H1 (cell line): ENCODE data around the gene PTPA. TPM values are rescaled to one million over a fixed set of nuclear protein-coding genes. Genes with fewer than 3 reads are reported as not detected.
A peak's percentile ranks its signal among the peaks of the same experiment; 100 is the strongest.

Experiments
- CTCF ChIA-PET: fragments of 300-600 bp; sonication (Branson Sonifier 250); formaldehyde crosslinking; loops from one replicate; lab custom pipeline; 2021; ENCODE audit not compliant: partially characterized antibody; lab: Charles Lee
- POLR2A ChIA-PET: fragments of 300-600 bp; sonication (Branson Sonifier 250); formaldehyde crosslinking; loops from one replicate; lab custom pipeline; 2021; ENCODE audit warnings: inconsistent platforms; ENCODE audit not compliant: partially characterized antibody; lab: Charles Lee
- DNase-seq, 2 experiments: peaks; one replicate each; pipeline versions ENCODE4 v3.0.0 to v3.0.0-alpha.2; 2010 to 2022; ENCODE audit warnings: low spot score in 2 of 2, low read depth in 1 of 2, mixed read lengths in 1 of 2
- FAIRE-seq: peaks from 2 replicates; lab custom pipeline; 2011; peaks lifted over from hg19 to GRCh38; lab: Jason Lieb, UNC
- H2AFZ ChIP-seq: 2 replicates; pipeline ENCODE4 v1.8.1; 2012; ENCODE audit warnings: low read length, inconsistent platforms
- H2AK5ac ChIP-seq: 2 replicates; pipeline ENCODE4 v1.6.1; 2013; ENCODE audit warnings: low read depth, low read length
- H2BK120ac ChIP-seq: replicated peaks from 2 replicates; pipeline ENCODE3; 2013; ENCODE audit warnings: low read depth, low read length, inconsistent platforms
- H2BK12ac ChIP-seq: 2 replicates; pipeline ENCODE4 v1.6.1; 2013; ENCODE audit warnings: low read depth, low read length
- H2BK15ac ChIP-seq: 2 replicates; pipeline ENCODE4 v1.6.1; 2013; ENCODE audit warnings: low read length
- H2BK20ac ChIP-seq: 2 replicates; pipeline ENCODE4 v1.6.1; 2013; ENCODE audit warnings: low read length
- H2BK5ac ChIP-seq: 2 replicates; pipeline ENCODE4 v1.6.1; 2013; ENCODE audit warnings: low read depth, low read length
- H3K14ac ChIP-seq: 2 replicates; pipeline ENCODE4 v1.6.1; 2013; ENCODE audit warnings: inconsistent platforms; ENCODE audit not compliant: insufficient read length
- H3K18ac ChIP-seq: 2 replicates; pipeline ENCODE4 v1.6.1; 2013; ENCODE audit warnings: low read length; ENCODE audit errors: extremely low read depth
- H3K23ac ChIP-seq: 2 replicates; pipeline ENCODE4 v1.6.1; 2013; ENCODE audit warnings: inconsistent platforms; ENCODE audit not compliant: insufficient read length
- H3K23me2 ChIP-seq: 2 replicates; pipeline ENCODE4 v1.6.1; 2013; ENCODE audit warnings: low read depth, low read length
- H3K27ac ChIP-seq: 2 replicates; pipeline ENCODE4 v1.6.1; 2011; ENCODE audit warnings: low read depth, low read length, inconsistent platforms
- H3K27me3 ChIP-seq, 4 experiments: replicated peaks in 1 of 4; 1 replicate in 1 of 4; 2 replicates in 3 of 4; pipeline versions ENCODE4 v1.6.1 to v1.8.1; 2011 to 2013; ENCODE audit warnings: low read length in 3 of 4, mild to moderate bottlenecking in 3 of 4, inconsistent platforms in 2 of 4, mixed read lengths in 2 of 4, moderate library complexity in 1 of 4; ENCODE audit not compliant: control insufficient read depth in 3 of 4, insufficient read depth in 3 of 4; ENCODE audit errors: extremely low read depth in 1 of 4
- H3K36me3 ChIP-seq, 4 experiments: 2 replicates each; pipeline versions ENCODE4 v1.6.1 to v1.8.1; 2011 to 2013; ENCODE audit warnings: mild to moderate bottlenecking in 4 of 4, low read length in 3 of 4, moderate library complexity in 2 of 4, control low read depth in 1 of 4, inconsistent platforms in 1 of 4; ENCODE audit not compliant: insufficient read depth in 4 of 4, control insufficient read depth in 2 of 4
- H3K4ac ChIP-seq: replicated peaks from 2 replicates; pipeline ENCODE3; 2013; ENCODE audit warnings: low read length, low read depth, mixed read lengths, inconsistent platforms; ENCODE audit not compliant: insufficient read length
- H3K4me1 ChIP-seq, 4 experiments: replicated peaks in 1 of 4; 1 replicate in 1 of 4; 2 replicates in 3 of 4; pipeline versions ENCODE4 v1.6.1 to v1.8.1; 2011 to 2013; ENCODE audit warnings: low read length in 3 of 4, inconsistent platforms in 2 of 4, mixed read lengths in 1 of 4; ENCODE audit not compliant: insufficient read depth in 4 of 4, control insufficient read depth in 3 of 4
- H3K4me2 ChIP-seq, 2 experiments: 2 replicates each; pipeline versions ENCODE4 v1.6.1 to v1.8.1; 2011 to 2013; ENCODE audit warnings: low read depth in 2 of 2, low read length in 2 of 2, control low read depth in 1 of 2, inconsistent platforms in 1 of 2, mild to moderate bottlenecking in 1 of 2; ENCODE audit not compliant: insufficient read depth in 1 of 2
- H3K4me3 ChIP-seq, 4 experiments: fragments of 200-600, 300-600 bp in 1 of 4; sonication (generic), shearing (Covaris generic), sonication (Bioruptor Twin) in 1 of 4; 2 replicates each; pipeline versions ENCODE4 v1.5.1 to v1.8.1; 2011 to 2016; ENCODE audit warnings: low read length in 4 of 4, low read depth in 3 of 4, control low read depth in 2 of 4, inconsistent platforms in 2 of 4, mild to moderate bottlenecking in 2 of 4, mixed read lengths in 1 of 4, moderate library complexity in 1 of 4; ENCODE audit not compliant: insufficient read depth in 2 of 4; ENCODE audit errors: extremely low read depth in 1 of 4
- H3K56ac ChIP-seq: replicated peaks from 2 replicates; pipeline ENCODE3; 2013; ENCODE audit warnings: low read depth, mild to moderate bottlenecking, mixed read lengths, low read length, inconsistent platforms; ENCODE audit not compliant: insufficient read length
- H3K79me1 ChIP-seq: 2 replicates; pipeline ENCODE4 v1.6.1; 2013; ENCODE audit warnings: low read depth, low read length, control low read depth
- H3K79me2 ChIP-seq, 2 experiments: 2 replicates each; pipeline versions ENCODE4 v1.6.1 to v1.8.1; 2012 to 2013; ENCODE audit warnings: low read length in 2 of 2, mild to moderate bottlenecking in 2 of 2, inconsistent platforms in 1 of 2; ENCODE audit not compliant: insufficient read depth in 2 of 2, control insufficient read depth in 1 of 2
- H3K9ac ChIP-seq, 4 experiments: replicated peaks in 1 of 4; 1 replicate in 1 of 4; 2 replicates in 3 of 4; pipeline versions ENCODE4 v1.6.1 to v1.8.1; 2011 to 2013; ENCODE audit warnings: low read depth in 3 of 4, low read length in 3 of 4, control low read depth in 2 of 4, mild to moderate bottlenecking in 2 of 4, moderate library complexity in 2 of 4, inconsistent platforms in 1 of 4; ENCODE audit errors: extremely low read depth in 1 of 4
- H3K9me3 ChIP-seq, 2 experiments: 2 replicates each; pipeline versions ENCODE4 v1.6.1 to v1.8.1; 2012 to 2013; ENCODE audit warnings: mild to moderate bottlenecking in 2 of 2, moderate library complexity in 2 of 2, control low read depth in 1 of 2, inconsistent platforms in 1 of 2, low read depth in 1 of 2, low read length in 1 of 2, mixed read lengths in 1 of 2; ENCODE audit not compliant: insufficient read depth in 2 of 2
- H4K20me1 ChIP-seq, 2 experiments: replicated peaks in 1 of 2; 2 replicates each; pipeline versions ENCODE3 to v1.8.1; 2011 to 2013; ENCODE audit warnings: inconsistent platforms in 2 of 2, low read length in 2 of 2, mild to moderate bottlenecking in 1 of 2; ENCODE audit not compliant: insufficient read depth in 2 of 2, control insufficient read depth in 1 of 2
- H4K5ac ChIP-seq: 2 replicates; pipeline ENCODE4 v1.6.1; 2013; ENCODE audit warnings: low read length, low read depth, mixed read lengths, inconsistent platforms; ENCODE audit not compliant: insufficient read length
- H4K8ac ChIP-seq: 2 replicates; pipeline ENCODE4 v1.8.0; 2013; ENCODE audit warnings: mild to moderate bottlenecking, moderate library complexity, low read length, inconsistent platforms; ENCODE audit not compliant: insufficient read depth; ENCODE audit errors: extremely low read depth
- H4K91ac ChIP-seq: replicated peaks from 2 replicates; pipeline ENCODE3; 2013; ENCODE audit warnings: low read length, mixed read lengths, inconsistent platforms; ENCODE audit not compliant: insufficient read length
- BACH1 ChIP-seq: IDR thresholded peaks from 2 replicates; pipeline ENCODE4 v1.6.1; 2012; ENCODE audit warnings: low read length, improper control_type of control experiment
- CTBP2 ChIP-seq: IDR thresholded peaks from 2 replicates; pipeline ENCODE4 v1.7.0; 2011; ENCODE audit warnings: borderline replicate concordance, mild to moderate bottlenecking, moderate library complexity, mixed read lengths, low read length; ENCODE audit not compliant: insufficient read depth, insufficient read length
- CTCF ChIP-seq, 3 experiments: IDR thresholded peaks; 1 replicate in 2 of 3; 2 replicates in 1 of 3; pipeline versions ENCODE4 v1.5.1 to v1.6.1; 2011; ENCODE audit warnings: low read length in 3 of 3, mild to moderate bottlenecking in 3 of 3, inconsistent platforms in 2 of 3, low read depth in 1 of 3, moderate library complexity in 1 of 3; ENCODE audit not compliant: insufficient read depth in 1 of 3; ENCODE audit errors: control extremely low read depth in 1 of 3
- POLR2AphosphoS5 ChIP-seq: IDR thresholded peaks from 2 replicates; pipeline ENCODE4 v1.6.1; 2011; ENCODE audit warnings: low read depth, low read length
- RFX5 ChIP-seq: IDR thresholded peaks from 2 replicates; pipeline ENCODE4 v1.6.1; 2011; ENCODE audit warnings: low read depth, low read length, improper control_type of control experiment, borderline replicate concordance
- SP2 ChIP-seq: IDR thresholded peaks from 2 replicates; pipeline ENCODE4 v1.6.1; 2012; ENCODE audit warnings: mild to moderate bottlenecking, low read length, inconsistent platforms
- SP4 ChIP-seq: IDR thresholded peaks from 2 replicates; pipeline ENCODE4 v1.6.1; 2012; ENCODE audit warnings: low read length, inconsistent platforms
- TBP ChIP-seq: IDR thresholded peaks from 2 replicates; pipeline ENCODE4 v1.6.1; 2011; ENCODE audit warnings: low read depth, low read length, improper control_type of control experiment
- USF2 ChIP-seq: IDR thresholded peaks from 2 replicates; pipeline ENCODE4 v1.6.1; 2011; ENCODE audit warnings: low read length, improper control_type of control experiment
- YY1 ChIP-seq: IDR thresholded peaks from 2 replicates; pipeline ENCODE4 v1.6.1; 2011; ENCODE audit warnings: low read depth, mild to moderate bottlenecking, low read length
- WGBS, 2 experiments: shearing (Covaris generic) in 1 of 2; methylation state at CpG; one replicate each; pipeline versions ENCODE4 v1.1.6 to v1.1.7; 2013 to 2015; ENCODE audit warnings: low lambda C conversion rate in 2 of 2, mixed read lengths in 2 of 2, inconsistent platforms in 1 of 2, low coverage in 1 of 2, missing lambda C conversion rate in 1 of 2; ENCODE audit not compliant: insufficient replicate concordance in 2 of 2, insufficient coverage in 1 of 2, insufficient read length in 1 of 2; ENCODE audit errors: extremely low coverage in 1 of 2, missing lambda C conversion rate in 1 of 2; 5-methylcytosine and 5-hydroxymethylcytosine counted together
- polyA plus RNA-seq, 7 experiments: library from polyadenylated mRNA; depleted of rRNA in 3 of 7; stranded (reverse) in 5 of 7; unstranded in 2 of 7; fragments of >200 nt in 5 of 7; fragments of 200-250 nt in 2 of 7; gene quantifications; 1 replicate in 5 of 7; 2 replicates in 1 of 7; 4 replicates in 1 of 7; pipeline versions ENCODE4 v1.2.1 to v1.2.3, GENCODE V29; 2011 to 2013; ENCODE audit warnings: missing spikeins in 2 of 7, mixed read lengths in 2 of 7
- total RNA-seq: library from RNA; stranded (reverse); fragmentation: NEBNext Ultra II Directional; extraction: Animal tissue kit (Norgen Biotek cat#: 25700); gene quantifications from 2 replicates; pipeline ENCODE4 v1.2.1, GENCODE V29; 2021

Gene PTPA
- total and polyA plus RNA-seq, 2 of the 8 experiments (the other 6 are each of a cell fraction or from before 2014, with no cell fraction given): 114 to 145 TPM

GRCh38 chr9:129194221-129194620 lies 83.0 kb downstream of the PTPA start:
- H4K91ac ChIP-seq: no peak overlapping the region
- no peak overlapping the region for H2BK120ac ChIP-seq
- H3K4me3 ChIP-seq: no peak overlapping the region
- H3K4me2 ChIP-seq: no peak overlapping the region
- no peak overlapping the region for H4K5ac ChIP-seq
- H2BK20ac ChIP-seq: no peak overlapping the region
- DNase-seq (no peak), FAIRE-seq (no peak)
- no peak overlapping the region for H3K23ac ChIP-seq
- H3K56ac ChIP-seq: no peak overlapping the region
- 61% methylated on average over 3 of the region's 3 CpGs; no CpG with 5 or more reads in 1 of the 2 experiments for WGBS, 2 experiments
- H4K20me1 ChIP-seq: no peaks in the 10 kb centered on the region
- no peak overlapping the region for H2BK5ac ChIP-seq
- no peak overlapping the region for H3K9ac ChIP-seq
- CTCF ChIA-PET: interaction anchor here (0.6 to 6.2 kb wide), 3 partner anchors 12 to 414 kb away, joined by 3 to 41 read pairs (median 13); no protein-coding TSS in a partner anchor
- no peak overlapping the region for H2BK12ac ChIP-seq
- POLR2A ChIA-PET: interaction anchor here (0.8 to 1.1 kb wide), 2 partner anchors 16 to 29 kb away, joined by 4 read pairs; partner anchors contain the start of gene IER5L
- peak overlapping the region; percentile 62; the same call in 1 of the 2 replicates for H4K8ac ChIP-seq
- no peaks in the 10 kb centered on the region for H3K36me3 ChIP-seq
- no peak overlapping the region for H2AK5ac ChIP-seq
- H3K9me3 ChIP-seq: no peaks in the 10 kb centered on the region; a peak in 1 of 4 replicates
- H3K27ac ChIP-seq: no peak overlapping the region
- peaks cover 0 to 19% (median 13%) of the 10 kb centered on the region in 4 experiments; a peak in 4 of 7 replicates for H3K27me3 ChIP-seq
- H3K4me1 ChIP-seq: peaks cover 0 to 6% (median 3%) of the 10 kb centered on the region in 4 experiments; a peak in 4 of 7 replicates
- no peaks in the 10 kb centered on the region for H3K23me2 ChIP-seq
- H3K79me1 ChIP-seq: no peaks in the 10 kb centered on the region
- no peak overlapping the region for H3K4ac ChIP-seq
- H2BK15ac ChIP-seq: 0 out of 2 replicates have a peak overlapping the region, but pooled peaks have one; percentile 8
- no peaks in the 10 kb centered on the region for H3K79me2 ChIP-seq
- H2AFZ ChIP-seq: no peak overlapping the region
- H3K18ac ChIP-seq: no peak overlapping the region
- H3K14ac ChIP-seq: no peak overlapping the region
- TF ChIP-seq POLR2AphosphoS5: no peak
- no peak for TF ChIP-seq CTCF (IDR thresholded peaks at IDR 0.05; ENCODE audit: control extremely low read depth in 1 of 3, insufficient read depth in 1 of 3, low read depth in 1 of 3, low read length in 3 of 3)
- no peak for TF ChIP-seq USF2
- no peak for TF ChIP-seq YY1
- TF ChIP-seq BACH1: no peak
- no peak for TF ChIP-seq CTBP2
- no peak for TF ChIP-seq SP2
- no peak for TF ChIP-seq SP4
- TF ChIP-seq TBP: no peak
- no peak for TF ChIP-seq RFX5
